ENCODE data around the gene OR52A1. TPM values are rescaled to one million over a fixed set of nuclear protein-coding genes. Genes with fewer than 3 reads are reported as not detected.

The OR52A1 gene
- total and polyA plus RNA-seq, 9 of the 15 experiments (the other 6 are each of a cell fraction or from before 2014, with no cell fraction given) = under 0.01 to 0.33 (median 0.13) TPM; not detected in 3

DNA sequence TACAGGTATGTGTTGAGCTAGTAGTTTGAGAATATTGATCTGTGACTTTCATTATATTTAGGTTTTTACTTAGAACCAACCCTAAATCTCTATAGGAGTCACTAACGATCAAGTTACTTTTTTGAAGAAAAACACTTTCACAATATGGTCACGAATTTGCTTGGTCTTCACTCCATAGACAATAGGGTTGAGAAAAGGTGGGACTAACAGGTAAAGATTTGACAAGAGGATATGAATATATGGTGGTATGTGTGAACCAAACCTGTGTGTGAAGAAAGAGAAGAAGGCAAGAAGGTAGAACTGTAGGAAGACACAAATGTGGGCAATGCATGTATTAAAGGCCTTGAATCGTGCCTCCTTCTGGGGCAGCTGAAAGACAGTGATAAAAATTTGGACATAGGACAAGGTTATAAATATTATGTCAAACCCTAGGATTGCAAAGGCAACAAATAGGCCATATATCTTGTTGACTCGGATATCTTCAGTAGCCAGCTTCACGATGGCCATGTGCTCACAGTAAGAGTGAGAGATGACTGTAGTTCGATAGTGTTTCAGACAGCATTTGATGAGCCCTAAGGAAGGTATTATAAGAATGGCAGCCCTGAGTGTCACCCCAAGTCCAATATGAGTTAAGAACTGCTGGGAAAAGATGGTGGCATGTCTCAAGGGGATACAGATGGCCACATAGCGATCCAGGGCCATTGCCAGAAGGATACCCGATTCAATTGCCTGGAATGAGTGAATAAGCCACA is 22.8 kb downstream of the OR52A1 start (continued):
- TF ChIP-seq, protein P1, sequence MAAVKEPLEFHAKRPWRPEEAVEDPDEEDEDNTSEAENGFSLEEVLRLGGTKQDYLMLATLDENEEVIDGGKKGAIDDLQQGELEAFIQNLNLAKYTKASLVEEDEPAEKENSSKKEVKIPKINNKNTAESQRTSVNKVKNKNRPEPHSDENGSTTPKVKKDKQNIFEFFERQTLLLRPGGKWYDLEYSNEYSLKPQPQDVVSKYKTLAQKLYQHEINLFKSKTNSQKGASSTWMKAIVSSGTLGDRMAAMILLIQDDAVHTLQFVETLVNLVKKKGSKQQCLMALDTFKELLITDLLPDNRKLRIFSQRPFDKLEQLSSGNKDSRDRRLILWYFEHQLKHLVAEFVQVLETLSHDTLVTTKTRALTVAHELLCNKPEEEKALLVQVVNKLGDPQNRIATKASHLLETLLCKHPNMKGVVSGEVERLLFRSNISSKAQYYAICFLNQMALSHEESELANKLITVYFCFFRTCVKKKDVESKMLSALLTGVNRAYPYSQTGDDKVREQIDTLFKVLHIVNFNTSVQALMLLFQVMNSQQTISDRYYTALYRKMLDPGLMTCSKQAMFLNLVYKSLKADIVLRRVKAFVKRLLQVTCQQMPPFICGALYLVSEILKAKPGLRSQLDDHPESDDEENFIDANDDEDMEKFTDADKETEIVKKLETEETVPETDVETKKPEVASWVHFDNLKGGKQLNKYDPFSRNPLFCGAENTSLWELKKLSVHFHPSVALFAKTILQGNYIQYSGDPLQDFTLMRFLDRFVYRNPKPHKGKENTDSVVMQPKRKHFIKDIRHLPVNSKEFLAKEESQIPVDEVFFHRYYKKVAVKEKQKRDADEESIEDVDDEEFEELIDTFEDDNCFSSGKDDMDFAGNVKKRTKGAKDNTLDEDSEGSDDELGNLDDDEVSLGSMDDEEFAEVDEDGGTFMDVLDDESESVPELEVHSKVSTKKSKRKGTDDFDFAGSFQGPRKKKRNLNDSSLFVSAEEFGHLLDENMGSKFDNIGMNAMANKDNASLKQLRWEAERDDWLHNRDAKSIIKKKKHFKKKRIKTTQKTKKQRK (IDR thresholded peaks at IDR 0.05; ENCODE audit: borderline replicate concordance, low read depth, low read length) = no peak
- TF ChIP-seq SRSF9 (IDR thresholded peaks at IDR 0.05; ENCODE audit: borderline replicate concordance, low read depth, low read length) = no peak
- TF ChIP-seq, protein P2, sequence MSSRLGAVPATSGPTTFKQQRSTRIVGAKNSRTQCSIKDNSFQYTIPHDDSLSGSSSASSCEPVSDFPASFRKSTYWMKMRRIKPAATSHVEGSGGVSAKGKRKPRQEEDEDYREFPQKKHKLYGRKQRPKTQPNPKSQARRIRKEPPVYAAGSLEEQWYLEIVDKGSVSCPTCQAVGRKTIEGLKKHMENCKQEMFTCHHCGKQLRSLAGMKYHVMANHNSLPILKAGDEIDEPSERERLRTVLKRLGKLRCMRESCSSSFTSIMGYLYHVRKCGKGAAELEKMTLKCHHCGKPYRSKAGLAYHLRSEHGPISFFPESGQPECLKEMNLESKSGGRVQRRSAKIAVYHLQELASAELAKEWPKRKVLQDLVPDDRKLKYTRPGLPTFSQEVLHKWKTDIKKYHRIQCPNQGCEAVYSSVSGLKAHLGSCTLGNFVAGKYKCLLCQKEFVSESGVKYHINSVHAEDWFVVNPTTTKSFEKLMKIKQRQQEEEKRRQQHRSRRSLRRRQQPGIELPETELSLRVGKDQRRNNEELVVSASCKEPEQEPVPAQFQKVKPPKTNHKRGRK (tag; IDR thresholded peaks at IDR 0.05) = no peak
- no peak for TF ChIP-seq NCOA6 (IDR thresholded peaks at IDR 0.05)
- TF ChIP-seq PRPF4 (IDR thresholded peaks at IDR 0.05; ENCODE audit: insufficient read depth, low read depth, low read length, poor library complexity, severe bottlenecking) = no peak
- TF ChIP-seq, protein P3, sequence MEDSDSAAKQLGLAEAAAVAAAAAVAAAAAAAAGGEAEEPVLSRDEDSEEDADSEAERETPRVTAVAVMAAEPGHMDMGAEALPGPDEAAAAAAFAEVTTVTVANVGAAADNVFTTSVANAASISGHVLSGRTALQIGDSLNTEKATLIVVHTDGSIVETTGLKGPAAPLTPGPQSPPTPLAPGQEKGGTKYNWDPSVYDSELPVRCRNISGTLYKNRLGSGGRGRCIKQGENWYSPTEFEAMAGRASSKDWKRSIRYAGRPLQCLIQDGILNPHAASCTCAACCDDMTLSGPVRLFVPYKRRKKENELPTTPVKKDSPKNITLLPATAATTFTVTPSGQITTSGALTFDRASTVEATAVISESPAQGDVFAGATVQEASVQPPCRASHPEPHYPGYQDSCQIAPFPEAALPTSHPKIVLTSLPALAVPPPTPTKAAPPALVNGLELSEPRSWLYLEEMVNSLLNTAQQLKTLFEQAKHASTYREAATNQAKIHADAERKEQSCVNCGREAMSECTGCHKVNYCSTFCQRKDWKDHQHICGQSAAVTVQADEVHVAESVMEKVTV (CRISPR knock-in tag; IDR thresholded peaks at IDR 0.05) = no peak
- no peak for TF ChIP-seq SNRNP70 (optimal IDR thresholded peaks at IDR 0.05; ENCODE audit: low read depth, low read length)
- TF ChIP-seq ZNF766 (CRISPR knock-in tag; conservative IDR thresholded peaks at IDR 0.05) = peak; percentile 39; the same call in 1 of the 2 replicates
- no peak for TF ChIP-seq EGR1 (conservative IDR thresholded peaks at IDR 0.05)
- no peak for TF ChIP-seq HMG20A (CRISPR knock-in tag; conservative IDR thresholded peaks at IDR 0.05)
- no peak for TF ChIP-seq SPI1 (IDR thresholded peaks at IDR 0.05; ENCODE audit: borderline replicate concordance, low read depth, low read length)
- no peak for TF ChIP-seq CAMTA2 (CRISPR knock-in tag; conservative IDR thresholded peaks at IDR 0.05)
- TF ChIP-seq, protein P4, sequence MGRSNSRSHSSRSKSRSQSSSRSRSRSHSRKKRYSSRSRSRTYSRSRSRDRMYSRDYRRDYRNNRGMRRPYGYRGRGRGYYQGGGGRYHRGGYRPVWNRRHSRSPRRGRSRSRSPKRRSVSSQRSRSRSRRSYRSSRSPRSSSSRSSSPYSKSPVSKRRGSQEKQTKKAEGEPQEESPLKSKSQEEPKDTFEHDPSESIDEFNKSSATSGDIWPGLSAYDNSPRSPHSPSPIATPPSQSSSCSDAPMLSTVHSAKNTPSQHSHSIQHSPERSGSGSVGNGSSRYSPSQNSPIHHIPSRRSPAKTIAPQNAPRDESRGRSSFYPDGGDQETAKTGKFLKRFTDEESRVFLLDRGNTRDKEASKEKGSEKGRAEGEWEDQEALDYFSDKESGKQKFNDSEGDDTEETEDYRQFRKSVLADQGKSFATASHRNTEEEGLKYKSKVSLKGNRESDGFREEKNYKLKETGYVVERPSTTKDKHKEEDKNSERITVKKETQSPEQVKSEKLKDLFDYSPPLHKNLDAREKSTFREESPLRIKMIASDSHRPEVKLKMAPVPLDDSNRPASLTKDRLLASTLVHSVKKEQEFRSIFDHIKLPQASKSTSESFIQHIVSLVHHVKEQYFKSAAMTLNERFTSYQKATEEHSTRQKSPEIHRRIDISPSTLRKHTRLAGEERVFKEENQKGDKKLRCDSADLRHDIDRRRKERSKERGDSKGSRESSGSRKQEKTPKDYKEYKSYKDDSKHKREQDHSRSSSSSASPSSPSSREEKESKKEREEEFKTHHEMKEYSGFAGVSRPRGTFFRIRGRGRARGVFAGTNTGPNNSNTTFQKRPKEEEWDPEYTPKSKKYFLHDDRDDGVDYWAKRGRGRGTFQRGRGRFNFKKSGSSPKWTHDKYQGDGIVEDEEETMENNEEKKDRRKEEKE (IDR thresholded peaks at IDR 0.05; ENCODE audit: borderline replicate concordance in 1 of 2, control insufficient read depth in 1 of 2, low read depth in 2 of 2, low read length in 1 of 2) = no peak
- TF ChIP-seq XRCC3 (IDR thresholded peaks at IDR 0.05) = no peak
- no peak for TF ChIP-seq BMI1 (IDR thresholded peaks at IDR 0.05; ENCODE audit: low read length)
- no peak for TF ChIP-seq ZC3H4 (CRISPR knock-in tag; IDR thresholded peaks at IDR 0.05; ENCODE audit: borderline replicate concordance)
- no peak for TF ChIP-seq KAT2B (IDR thresholded peaks at IDR 0.05; ENCODE audit: low read depth, low read length)
- no peak for TF ChIP-seq ZNF347 (CRISPR knock-in tag; IDR thresholded peaks at IDR 0.05; ENCODE audit: low read depth)
